HG03039 (cell line): Measurements from ENCODE around the gene TMEM186.
A peak's percentile ranks its signal among the peaks of the same experiment; 100 is the strongest.
"Not testable (repeated sequence)": the region's sequence is repeated elsewhere in the genome, so short reads cannot be mapped to it uniquely, and the experiment has no call there.

ENCODE experiments used
- ATAC-seq: cut with Tn5 transposase; IDR thresholded peaks from one replicate; pipeline ENCODE4 v1.9.1; 2021; ENCODE audit warnings: mild to moderate bottlenecking, moderate library complexity; ENCODE audit not compliant: unreplicated experiment

Gene TMEM186

DNA sequence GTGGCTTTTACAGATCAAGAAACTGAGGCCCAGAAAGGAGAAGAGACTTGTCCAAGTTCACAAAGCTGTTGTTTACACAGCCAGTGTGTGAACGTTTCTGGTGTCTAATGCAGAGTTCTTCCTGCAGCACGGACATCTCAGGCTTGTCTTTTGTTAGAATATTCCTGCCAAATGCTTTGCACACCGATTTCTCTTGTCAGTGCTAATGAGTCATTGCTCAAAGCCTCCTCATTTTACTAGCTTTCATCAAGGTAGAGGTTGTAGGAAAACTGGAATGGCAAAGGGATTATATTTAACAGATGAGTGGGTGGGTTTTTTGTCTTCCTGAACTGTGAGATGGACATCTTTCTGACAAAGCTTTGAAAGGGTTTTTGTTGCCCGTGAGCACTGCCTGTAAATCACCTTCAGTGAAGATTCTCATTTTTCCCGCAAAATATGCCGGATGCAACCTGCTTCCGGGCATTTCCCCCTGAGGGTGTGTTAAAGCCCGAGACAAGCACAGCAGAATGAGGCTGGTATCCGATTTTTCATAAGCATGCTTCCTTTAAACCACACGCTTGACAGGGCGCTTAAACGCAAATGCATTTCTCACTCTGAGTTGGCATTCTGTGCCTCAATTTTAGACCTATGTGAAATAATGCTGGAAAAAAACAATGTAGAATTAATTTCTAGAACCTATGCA, 14.9 kb upstream of the TMEM186 start:
- no peak for ATAC-seq

DNA sequence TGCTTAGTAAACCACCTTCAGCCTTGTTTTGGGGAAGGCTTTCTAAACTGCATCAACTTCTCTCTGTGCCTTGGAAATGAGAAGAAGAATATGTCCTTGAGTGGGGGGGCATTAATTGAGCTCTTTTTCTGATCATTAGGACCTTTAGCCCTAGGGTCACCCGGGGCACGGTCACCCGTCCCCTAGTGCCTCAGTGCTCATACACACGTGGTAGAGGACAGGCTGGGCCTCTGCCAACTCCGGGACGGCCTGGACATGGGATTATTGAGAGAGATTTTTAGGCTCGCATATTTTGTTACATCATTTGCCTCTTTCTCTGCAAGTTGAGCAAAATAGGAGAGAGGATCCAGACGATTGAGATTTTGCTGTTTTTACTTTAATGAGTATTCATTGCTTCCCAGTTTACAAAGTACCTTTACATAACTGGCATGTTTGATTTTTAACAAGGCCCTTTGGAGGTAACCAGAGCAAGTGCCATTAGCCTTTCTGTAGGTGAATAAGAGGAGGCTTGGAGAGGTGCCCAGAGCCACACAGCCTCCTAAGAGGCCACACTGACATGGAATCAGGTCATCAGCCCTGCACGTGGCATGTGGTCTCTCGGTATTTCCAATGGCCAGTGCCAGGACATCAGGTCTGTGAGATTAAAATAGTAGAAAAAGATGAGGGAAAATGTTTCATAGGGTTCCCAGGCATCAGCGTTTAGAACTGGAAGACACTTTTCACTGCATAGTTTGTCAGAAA, 11.3 kb upstream of the TMEM186 start:
- ATAC-seq: no peak

DNA sequence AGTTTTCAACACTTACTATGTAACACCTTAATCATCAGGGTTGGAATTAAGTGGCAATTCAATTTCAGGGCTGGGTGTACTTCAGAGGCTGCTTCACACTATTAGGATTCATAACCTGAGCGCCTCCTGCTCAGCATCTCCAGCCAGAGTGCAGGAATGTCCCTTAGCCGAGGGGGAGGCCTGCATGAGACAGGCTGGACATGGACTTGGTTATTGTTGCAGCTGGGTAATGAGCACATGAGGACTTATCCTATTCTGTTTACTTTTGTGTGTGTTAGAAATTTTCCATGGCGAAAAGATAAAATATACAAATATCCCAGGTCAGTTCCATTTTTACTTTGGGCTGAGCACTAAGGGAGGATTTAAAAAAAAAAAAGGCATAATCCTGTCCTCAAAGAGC, 10.6 kb upstream of the TMEM186 start:
- ATAC-seq: no peak

GRCh38 chr16:8807189-8807588, 9.8 kb upstream of the TMEM186 start:
- ATAC-seq: no peak

GRCh38 chr16:8806272-8806983, 9.0 kb upstream of the TMEM186 start:
- no peak for ATAC-seq

- ATAC-seq: no peak
These were observed 6.9 kb upstream of the TMEM186 start for GRCh38 chr16:8804313-8804712.

GRCh38 chr16:8803733-8804132, 6.3 kb upstream of the TMEM186 start:
- not testable (repeated sequence) for ATAC-seq

DNA sequence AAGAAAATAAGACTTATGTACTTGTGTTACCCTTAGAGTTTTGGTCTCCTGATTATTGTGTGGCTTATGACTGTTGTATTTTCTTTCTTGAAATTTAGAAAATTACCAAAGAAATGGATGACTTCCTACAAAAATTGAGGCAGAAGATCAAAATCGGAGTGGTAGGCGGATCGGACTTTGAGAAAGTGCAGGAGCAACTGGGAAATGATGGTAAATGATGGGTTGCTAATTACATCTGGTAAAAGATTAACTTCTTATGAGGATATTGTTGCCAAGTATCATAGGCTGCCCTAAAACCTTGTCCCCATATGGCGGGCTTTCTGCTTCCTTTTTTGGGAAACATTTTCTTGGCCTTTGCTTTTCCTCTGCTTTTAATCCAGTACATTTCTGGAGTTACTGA, 4.3 kb upstream of the TMEM186 start:
- no peak for ATAC-seq

DNA sequence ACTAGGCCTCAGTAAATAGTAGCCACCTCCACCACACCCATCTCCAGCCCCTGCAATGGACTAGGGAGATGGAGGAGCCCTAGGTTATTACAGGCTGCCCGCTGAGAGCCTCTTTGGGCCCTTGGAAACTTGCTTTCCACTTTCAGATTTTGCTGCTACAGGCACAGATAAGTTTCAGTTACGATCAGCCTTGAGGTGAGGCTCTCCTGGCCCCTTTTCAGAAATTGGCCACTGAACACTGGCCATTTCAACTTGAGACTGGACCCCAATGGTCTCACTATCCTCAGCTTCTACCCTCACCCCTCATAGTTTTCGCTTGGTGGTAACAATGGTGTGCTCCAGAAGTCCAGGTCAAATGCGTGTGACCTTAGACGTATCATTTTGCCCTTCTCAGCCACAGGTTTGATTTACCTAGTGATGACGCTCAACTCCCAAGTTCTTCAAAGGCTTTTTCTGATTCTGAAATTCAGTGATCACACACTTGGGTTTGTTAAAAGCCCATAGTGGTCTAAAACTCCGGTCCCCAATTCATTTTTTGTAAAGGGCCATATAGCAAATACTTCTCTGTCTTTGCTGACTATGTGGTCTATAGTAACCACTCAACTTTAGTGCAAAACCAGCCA, 1.2 kb upstream of the TMEM186 start:
- no peak for ATAC-seq

DNA sequence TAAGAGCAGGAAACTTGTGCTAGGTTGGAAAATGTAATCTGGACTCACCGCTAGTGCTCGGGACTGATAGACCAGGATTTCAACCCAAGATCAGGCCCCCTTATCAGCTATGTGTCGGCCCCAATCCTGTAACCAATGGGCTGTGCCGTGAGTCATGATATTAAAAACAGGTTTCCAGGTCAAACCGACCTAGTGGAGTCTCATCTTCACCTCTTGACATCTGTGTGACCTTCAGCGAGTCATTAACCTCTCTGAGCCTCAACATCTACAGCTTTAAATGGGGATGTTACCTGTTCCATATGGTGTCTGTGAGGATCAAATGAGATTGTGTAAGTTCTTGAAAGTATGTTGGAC, 712 bp upstream of the TMEM186 start:
- ATAC-seq: peak; percentile 2

DNA sequence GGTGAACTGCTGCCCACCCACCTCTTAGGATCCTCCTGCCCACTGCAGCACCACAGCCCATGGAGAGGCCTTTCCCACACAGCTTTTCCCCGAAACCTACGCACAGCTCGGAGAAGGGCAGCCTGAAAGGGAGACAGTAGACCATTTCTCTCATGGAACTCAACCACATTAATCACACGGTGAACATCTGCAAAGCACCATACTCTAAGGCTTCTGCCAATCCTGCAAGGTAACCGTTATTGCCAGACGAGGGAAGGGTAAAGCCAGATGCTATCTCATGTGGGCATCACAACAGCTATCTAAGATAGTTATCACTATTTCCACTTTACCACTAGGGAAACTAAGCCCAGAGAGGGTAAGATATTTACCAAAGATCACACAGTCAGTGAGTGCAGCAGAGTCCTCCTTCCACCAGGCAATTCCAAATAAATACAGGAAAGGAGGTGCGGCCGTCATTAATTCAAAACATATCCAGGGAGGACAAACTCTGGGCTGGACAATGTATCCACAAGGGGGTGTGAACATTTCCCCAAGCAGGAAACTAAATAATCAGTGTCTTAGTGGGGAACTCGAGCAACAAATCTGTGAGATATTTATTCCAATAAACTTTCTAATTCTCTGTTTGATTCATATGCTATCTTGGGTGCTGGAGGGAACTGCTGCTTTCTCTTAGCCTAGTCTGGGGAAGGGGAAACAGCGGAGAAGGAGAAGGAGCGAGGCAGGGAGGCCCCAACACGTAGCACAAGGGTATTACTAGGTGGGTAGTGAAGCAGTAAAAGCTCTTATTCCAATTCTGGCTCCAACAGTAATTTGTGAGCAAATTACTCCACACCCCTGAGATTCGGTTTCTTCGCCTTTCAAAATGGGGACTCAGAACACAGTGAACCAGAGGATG, 723 bp downstream of the TMEM186 start:
- no peak for ATAC-seq

DNA sequence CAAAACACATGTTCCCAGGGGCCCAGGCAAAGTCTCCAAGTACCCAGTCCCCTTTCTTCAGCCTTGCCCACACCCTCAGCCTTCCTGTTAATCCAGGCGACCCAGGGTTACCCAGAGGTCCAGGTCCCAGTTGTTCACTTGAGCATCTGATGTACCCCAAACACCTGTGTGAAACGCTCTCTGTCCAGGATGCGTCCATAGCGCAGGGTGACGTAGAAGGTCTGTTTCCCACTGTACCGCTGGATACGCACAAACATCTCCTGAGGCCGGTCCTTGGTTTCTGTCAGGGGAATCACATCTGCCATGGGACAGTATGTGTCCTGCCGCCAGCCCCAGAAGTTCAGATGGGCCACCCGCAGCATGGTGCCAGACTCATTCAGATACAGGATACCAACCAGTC, 1.6 kb downstream of the TMEM186 start:
- no peak for ATAC-seq

DNA sequence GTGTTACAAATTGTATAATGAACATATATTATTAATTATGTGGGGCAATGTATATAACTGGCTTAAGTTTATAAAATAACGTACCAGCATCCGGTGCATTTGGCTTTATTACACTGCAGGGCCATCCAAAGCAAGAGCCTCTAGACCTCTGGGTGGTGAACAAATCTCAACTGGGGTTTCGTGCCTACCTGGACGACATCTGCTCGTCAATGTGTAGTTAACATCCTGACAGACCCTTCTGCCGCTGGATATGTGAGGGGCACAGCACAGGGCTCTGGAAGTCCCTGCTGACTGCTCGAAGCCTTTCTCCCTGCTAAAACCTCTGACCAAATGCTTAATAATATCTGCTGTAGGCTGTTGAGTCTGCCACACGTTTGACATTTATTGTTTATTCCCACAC, 2.3 kb downstream of the TMEM186 start:
- ATAC-seq: no peak

GRCh38 chr16:8788578-8789172, 8.8 kb downstream of the TMEM186 start:
- no peak for ATAC-seq

- ATAC-seq: not testable (repeated sequence)
These were observed 11.1 kb downstream of the TMEM186 start for GRCh38 chr16:8786316-8786715.

DNA sequence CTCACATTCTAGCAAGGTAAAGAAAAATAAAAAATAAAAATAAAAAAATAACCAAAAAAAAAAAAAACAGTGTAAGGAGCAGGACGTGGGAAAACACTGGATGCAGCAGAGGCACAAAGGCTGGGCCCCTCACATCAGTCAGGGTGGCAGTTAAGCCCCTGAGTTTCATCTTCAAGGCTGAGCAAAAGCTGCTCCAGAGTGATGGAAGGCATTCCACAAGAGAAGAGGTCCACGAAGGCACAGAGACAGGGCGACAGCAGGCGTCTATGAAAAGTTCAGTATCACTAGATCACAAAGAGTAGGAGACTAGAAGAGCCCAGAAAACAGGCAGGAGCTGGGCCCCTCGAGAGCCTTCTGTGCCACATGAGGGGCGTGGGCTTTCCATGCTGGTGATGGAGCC, 12.0 kb downstream of the TMEM186 start:
- no peak for ATAC-seq

GRCh38 chr16:8782673-8783072, 14.8 kb downstream of the TMEM186 start:
- no peak for ATAC-seq

DNA sequence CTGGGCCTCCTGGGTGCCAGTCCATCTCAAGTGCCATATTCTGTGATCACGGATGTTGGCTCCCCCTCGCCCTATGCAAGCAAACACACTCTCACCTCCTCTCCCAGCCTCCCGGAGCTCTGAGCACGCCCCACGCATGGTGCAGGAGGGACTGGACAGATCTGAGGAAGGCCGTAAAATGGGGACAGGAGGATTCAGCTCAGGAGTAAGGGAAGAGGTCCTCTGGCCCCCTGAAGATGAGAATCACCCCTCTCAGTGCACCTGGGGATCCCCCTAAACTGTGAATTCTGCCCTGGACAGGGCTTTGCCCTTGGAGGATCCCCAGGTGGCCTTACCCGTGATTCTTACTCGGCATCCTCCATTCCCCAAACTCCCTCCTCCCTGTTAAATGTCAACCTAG, 15.6 kb downstream of the TMEM186 start:
- ATAC-seq: no peak

GRCh38 chr16:8777217-8777616, 20.2 kb downstream of the TMEM186 start:
- no peak for ATAC-seq

- no peak for ATAC-seq
These were observed 21.3 kb downstream of the TMEM186 start for GRCh38 chr16:8776129-8776584.
